Epithelial cell of proximal tubule (primary cell): ENCODE data around the gene NCS1. TPM values are rescaled to one million over a fixed set of nuclear protein-coding genes. Genes with fewer than 3 reads are reported as not detected.
A peak's percentile ranks its signal among the peaks of the same experiment; 100 is the strongest.

Experiments used
- DNase-seq: peaks from one replicate; pipeline ENCODE4 v3.0.0-alpha.2; 2011; ENCODE audit warnings: low read depth
- H3K4me3 ChIP-seq: 2 replicates; pipeline ENCODE4 v1.5.1; 2011; ENCODE audit warnings: low read depth, mild to moderate bottlenecking, low read length
- CTCF ChIP-seq: conservative IDR thresholded peaks from 2 replicates; pipeline ENCODE4 v1.5.1; 2012; ENCODE audit warnings: low read depth, mild to moderate bottlenecking, low read length
- total RNA-seq: library from RNA; depleted of rRNA; stranded (reverse); fragments of >200 nt; gene quantifications from 2 replicates; pipeline ENCODE4 v1.2.3, GENCODE V29; 2015

NCS1 gene
- total RNA-seq, result 48.8 and 77.7 TPM in 2 replicates

GRCh38 chr9:130172161-130172857, at the start of gene NCS1:
Gene NCS1 (plus strand): TSS chr9:130172404. CDS start chr9:130172664, 260 bp downstream.
- no peak for TF ChIP-seq CTCF
- H3K4me3 ChIP-seq, result peak within 1 kb of the TSS; percentile 92
- DNase-seq, result no peak

- no peak overlapping the region for H3K4me3 ChIP-seq
- TF ChIP-seq CTCF, result no peak
- DNase-seq, result no peak
Observed at GRCh38 chr9:130122456-130122855, 49.7 kb upstream of the NCS1 start.

- no peak overlapping the region for H3K4me3 ChIP-seq
- TF ChIP-seq CTCF, result no peak
- DNase-seq, result no peak
Observed at GRCh38 chr9:130124085-130124860, 47.9 kb upstream of the NCS1 start.

- no peak for DNase-seq
- TF ChIP-seq CTCF, result no peak
- H3K4me3 ChIP-seq, result no peak overlapping the region
Observed at GRCh38 chr9:130126721-130127433, 45.3 kb upstream of the NCS1 start.

- H3K4me3 ChIP-seq, result no peak overlapping the region
- no peak for TF ChIP-seq CTCF
- DNase-seq, result no peak
Observed at GRCh38 chr9:130128251-130128650, 44.0 kb upstream of the NCS1 start.

- DNase-seq, result peak; percentile 92
- TF ChIP-seq CTCF, result no peak
- no peak overlapping the region for H3K4me3 ChIP-seq
Observed at GRCh38 chr9:130128733-130129431, 43.3 kb upstream of the NCS1 start.
